MCF 10A (cell line): ENCODE results near the gene PLD3. TPM values are rescaled to one million over a fixed set of nuclear protein-coding genes. Genes with fewer than 3 reads are reported as not detected.

Source experiments
- BruUV-seq: library from RNA; stranded (reverse); fragments of 400-500 nt; replicated peaks from 2 replicates; lab custom pipeline; 2021; lab: Mats Ljungman, UMichigan
- CTCF ChIA-PET: fragments of 300-600 bp; sonication (Branson Sonifier 250); formaldehyde crosslinking; extraction: SDS; loops from one replicate; lab custom pipeline; 2021; ENCODE audit warnings: antibody characterized with exemption, inconsistent platforms; lab: Yijun Ruan, JAX
- POLR2A ChIA-PET: fragments of 300-600, 350-650 bp; sonication (Branson Sonifier 250); formaldehyde crosslinking; extraction: SDS; loops from one replicate; lab custom pipeline; 2020; ENCODE audit warnings: antibody characterized with exemption, inconsistent platforms; lab: Yijun Ruan, JAX
- DNase-seq: peaks from one replicate; pipeline ENCODE4 v3.0.0-alpha.2; 2018; ENCODE audit not compliant: unreplicated experiment
- H3K27ac Mint-ChIP-seq: one replicate; pipeline ENCODE4 v1.8.0; 2022; ENCODE audit warnings: mild to moderate bottlenecking, low read depth, mixed read lengths; ENCODE audit not compliant: unreplicated experiment
- H3K27me3 Mint-ChIP-seq: one replicate; pipeline ENCODE4 v1.8.0; 2022; ENCODE audit warnings: mixed read lengths; ENCODE audit not compliant: insufficient read depth, unreplicated experiment
- H3K36me3 Mint-ChIP-seq: one replicate; pipeline ENCODE4 v1.8.0; 2022; ENCODE audit warnings: mild to moderate bottlenecking, moderate library complexity, mixed read lengths; ENCODE audit not compliant: insufficient read depth, unreplicated experiment
- H3K4me1 Mint-ChIP-seq: one replicate; pipeline ENCODE4 v1.8.0; 2022; ENCODE audit warnings: mixed read lengths; ENCODE audit not compliant: insufficient read depth, unreplicated experiment
- H3K4me3 Mint-ChIP-seq: one replicate; pipeline ENCODE4 v1.8.0; 2022; ENCODE audit warnings: mild to moderate bottlenecking, moderate library complexity, mixed read lengths; ENCODE audit not compliant: unreplicated experiment
- H3K9me3 Mint-ChIP-seq: one replicate; pipeline ENCODE4 v1.8.0; 2022; ENCODE audit warnings: mixed read lengths; ENCODE audit not compliant: unreplicated experiment
- CTCF ChIP-seq: fragments of 200-600 bp; IDR thresholded peaks from one replicate; pipeline ENCODE4 v1.8.0; 2022; ENCODE audit warnings: antibody characterized with exemption, mild to moderate bottlenecking; ENCODE audit not compliant: unreplicated experiment
- intact Hi-C: fragments of 100-400 bp; cut with micrococcal nuclease; formaldehyde crosslinking; loops from 2 replicates; pipeline ENCODE4 v1.14.1; 2022
- microRNA-seq: library from miRNA; unstranded; fragments of <30 nt; microRNA quantifications from one replicate; pipeline ENCODE4 v1.2.0, GENCODE V29; 2022
- total RNA-seq: library from RNA; stranded (reverse); gene quantifications from 2 replicates; pipeline ENCODE4 v1.2.3, GENCODE V29; 2022

Gene PLD3
- total RNA-seq, 1 experiment from 2014 or later: 98.9 TPM

GRCh38 chr19:40423938-40424337 lies 75.4 kb downstream of the PLD3 start:
- H3K9me3 Mint-ChIP-seq: no peaks in the 10 kb centered on the region
- CTCF ChIA-PET: interaction anchor here (0.8 to 1.3 kb wide), 4 partner anchors 19 to 186 kb away, joined by 3 to 4 read pairs (median 4); no protein-coding TSS in a partner anchor
- H3K27me3 Mint-ChIP-seq: no peaks in the 10 kb centered on the region
- no TSS peak for BruUV-seq
- H3K4me1 Mint-ChIP-seq: no peaks in the 10 kb centered on the region
- TF ChIP-seq CTCF: no peak
- H3K4me3 Mint-ChIP-seq: peak overlapping the region; percentile 95
- POLR2A ChIA-PET: interaction anchor here (1.0 to 5.5 kb wide), 14 partner anchors 10 to 985 kb away, joined by 3 to 125 read pairs (median 5); partner anchors contain the start of genes BLVRB, C19orf47, COQ8B and ITPKC
- peaks cover 22% of the 10 kb centered on the region for H3K36me3 Mint-ChIP-seq
- DNase-seq: no peak
- intact Hi-C loops: no loop called here
- H3K27ac Mint-ChIP-seq: peak overlapping the region; percentile 97

GRCh38 chr19:40424637-40425449 lies 76.3 kb downstream of the PLD3 start:
- POLR2A ChIA-PET: interaction anchor here (0.7 to 5.5 kb wide), 13 partner anchors 9 to 984 kb away, joined by 3 to 125 read pairs (median 5); partner anchors contain the start of genes BLVRB, C19orf47, COQ8B and ITPKC
- no peaks in the 10 kb centered on the region for H3K27me3 Mint-ChIP-seq
- peak; percentile 16 for DNase-seq
- H3K27ac Mint-ChIP-seq: peak overlapping the region; percentile 97
- BruUV-seq: no TSS peak
- intact Hi-C loops: no loop called here
- TF ChIP-seq CTCF: no peak
- H3K4me1 Mint-ChIP-seq: no peaks in the 10 kb centered on the region
- no peaks in the 10 kb centered on the region for H3K9me3 Mint-ChIP-seq
- H3K36me3 Mint-ChIP-seq: peaks cover 22% of the 10 kb centered on the region
- peak overlapping the region; percentile 95 for H3K4me3 Mint-ChIP-seq
- CTCF ChIA-PET: interaction anchor here (0.6 to 1.1 kb wide), 5 partner anchors 11 to 140 kb away, joined by 3 to 6 read pairs (median 4); no protein-coding TSS in a partner anchor

GRCh38 chr19:40425450-40426287 lies 77.2 kb downstream of the PLD3 start, which contains the start of gene SERTAD1:
Gene SERTAD1, minus strand, starts transcription at chr19:40425992. Its CDS starts 2,446 bp downstream, at chr19:40423546.
- DNase-seq: peak; percentile 99
- Mint-ChIP-seq H3K27me3 (no peaks in the 10 kb centered on the region), H3K27ac (peak within 1 kb of the TSS; percentile 97), H3K9me3 (no peaks in the 10 kb centered on the region), H3K4me1 (no peaks in the 10 kb centered on the region), H3K4me3 (peak within 1 kb of the TSS; percentile 95), H3K36me3 (peaks cover 22% of the 10 kb centered on the region)
- CTCF ChIA-PET: interaction anchor here (0.5 to 1.4 kb wide), 11 partner anchors 9 to 376 kb away, joined by 3 to 10 read pairs (median 4); no protein-coding TSS in a partner anchor
- peak; percentile 86 for TF ChIP-seq CTCF
- TSS peak; percentile 61 for BruUV-seq
- intact Hi-C loops: no loop called here
- POLR2A ChIA-PET: interaction anchor here (0.6 to 5.5 kb wide), 29 partner anchors 8 to 938 kb away, joined by 3 to 125 read pairs (median 6); partner anchors contain the start of genes B9D2, BLVRB, C19orf47 and EGLN2

Small RNA genes lying within 50 kb of the gene (microRNA-seq; reads per million reads assigned to microRNA genes)
- not detected for gene MIR6796

Other genes with a start within 250 kb of the PLD3 start
- gene MAP3K10, start 157.3 kb upstream of the PLD3 start, total RNA-seq: 17.1 and 23.2 TPM in 2 replicates
- not detected in 2 replicates for gene TTC9B, start 130.3 kb upstream of the PLD3 start, total RNA-seq
- gene CCNP, start 122.0 kb upstream of the PLD3 start, total RNA-seq: 2.1 and 2.2 TPM in 2 replicates
- gene AKT2, start 63.4 kb upstream of the PLD3 start, total RNA-seq: 108 and 111 TPM in 2 replicates
- 14.9 and 16.1 TPM in 2 replicates for gene C19orf47, start 298 bp upstream of the PLD3 start, total RNA-seq
- gene HIPK4, start 41.5 kb downstream of the PLD3 start, total RNA-seq: not detected in 2 replicates
- 2.1 and 2.4 TPM in 2 replicates for gene PRX, start 64.7 kb downstream of the PLD3 start, total RNA-seq
- 16.2 and 17.9 TPM in 2 replicates for gene SERTAD1, start 77.3 kb downstream of the PLD3 start, total RNA-seq
- 23.3 and 29.4 TPM in 2 replicates for gene SERTAD3, start 95.6 kb downstream of the PLD3 start, total RNA-seq
- 44.0 and 68.7 TPM in 2 replicates for gene BLVRB, start 117.0 kb downstream of the PLD3 start, total RNA-seq
- gene SPTBN4, start 118.3 kb downstream of the PLD3 start, total RNA-seq: 0.63 and 1.1 TPM in 2 replicates
- gene SHKBP1, start 228.2 kb downstream of the PLD3 start, total RNA-seq: 41.5 and 44.0 TPM in 2 replicates